ENCODE results near the gene KRTAP12-1. TPM values are rescaled to one million over a fixed set of nuclear protein-coding genes. Genes with fewer than 3 reads are reported as not detected.
A peak's percentile ranks its signal among the peaks of the same experiment; 100 is the strongest.

Gene KRTAP12-1
- total RNA-seq, 2 experiments from 2014 or later, result not detected

DNA sequence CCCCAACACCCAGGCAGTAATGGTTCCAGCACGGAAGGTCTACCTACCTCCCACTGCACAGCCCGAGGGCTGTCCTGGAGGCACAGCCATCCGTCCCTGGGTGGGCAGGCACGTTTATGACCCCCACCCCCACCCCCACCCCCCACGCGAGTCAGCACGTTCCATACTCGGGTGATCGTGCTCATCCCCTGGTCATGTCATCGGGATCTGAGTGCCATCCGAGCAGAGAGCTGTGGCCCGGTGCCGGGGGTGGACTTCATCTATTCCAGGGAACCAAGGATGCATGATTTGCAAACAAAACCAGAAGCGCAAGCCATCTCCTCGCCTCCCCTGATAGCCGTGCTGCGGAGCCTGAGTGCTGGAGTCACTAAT lies 28.3 kb upstream of the KRTAP12-1 start:
- H3K4me3 Mint-ChIP-seq, result no peak overlapping the region
- H3K36me3 Mint-ChIP-seq (ENCODE audit: low read depth), result peaks cover 9% of the 10 kb centered on the region
- peaks cover 25% of the 10 kb centered on the region for H3K4me1 Mint-ChIP-seq
- H3K27ac Mint-ChIP-seq, result no peak overlapping the region
- ATAC-seq (no peak), DNase-seq (no peak)
- intact Hi-C loops (cut with DNase I, micrococcal nuclease), result no loop called here
- peaks cover 8% of the 10 kb centered on the region for H3K9me3 Mint-ChIP-seq (ENCODE audit: low read depth)
- H3K27me3 Mint-ChIP-seq, result peaks cover 68% of the 10 kb centered on the region
- ChIA-PET CTCF (no interaction called here), POLR2A (no interaction called here)

GRCh38 chr21:44709426-44710293 lies 27.7 kb upstream of the KRTAP12-1 start:
- intact Hi-C loops (cut with DNase I, micrococcal nuclease), result no loop called here
- H3K27me3 Mint-ChIP-seq, result peaks cover 70% of the 10 kb centered on the region
- peaks cover 8% of the 10 kb centered on the region for H3K9me3 Mint-ChIP-seq (ENCODE audit: low read depth)
- peak; percentile 33 for DNase-seq
- no peak overlapping the region for H3K27ac Mint-ChIP-seq
- H3K36me3 Mint-ChIP-seq (ENCODE audit: low read depth), result peaks cover 11% of the 10 kb centered on the region
- peaks cover 22% of the 10 kb centered on the region for H3K4me1 Mint-ChIP-seq
- H3K4me3 Mint-ChIP-seq, result no peak overlapping the region
- ChIA-PET POLR2A (no interaction called here), CTCF (interaction anchor here (0.7 kb wide), 1 partner anchor 62 kb away, joined by 3 read pairs; no protein-coding TSS in a partner anchor)
- peak; percentile 33 for ATAC-seq

DNA sequence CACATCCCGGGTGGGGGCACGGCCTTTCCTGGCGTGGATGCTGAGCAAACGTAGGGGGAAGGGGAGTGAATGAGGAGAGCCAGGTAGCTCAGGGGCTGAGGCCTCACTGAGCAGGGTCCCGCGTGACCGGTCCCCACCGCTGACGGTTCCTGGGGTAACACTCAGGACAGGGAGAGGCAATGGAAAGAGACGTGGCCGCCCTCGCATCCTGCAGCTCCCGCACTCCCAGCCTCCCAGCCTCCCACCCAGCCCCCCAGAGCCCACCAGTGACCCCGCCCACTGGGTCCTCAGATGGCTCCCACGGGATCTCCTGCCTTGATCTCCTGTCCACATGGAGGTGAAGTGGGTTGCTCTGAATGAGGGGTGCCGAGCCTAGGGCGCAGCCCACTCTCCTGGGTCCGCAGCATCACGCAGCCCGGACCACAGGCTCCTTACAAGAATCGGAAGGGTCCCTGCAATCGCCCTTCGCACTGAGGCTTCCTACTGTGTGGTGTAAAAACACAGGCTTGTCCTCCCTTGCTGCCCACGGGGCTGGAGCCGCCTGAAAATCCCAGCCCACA lies 27.0 kb upstream of the KRTAP12-1 start:
- Mint-ChIP-seq H3K4me1 (peaks cover 22% of the 10 kb centered on the region), H3K27ac (no peak overlapping the region), H3K36me3 (ENCODE audit: low read depth) (peaks cover 11% of the 10 kb centered on the region), H3K4me3 (no peak overlapping the region), H3K9me3 (ENCODE audit: low read depth) (peaks cover 8% of the 10 kb centered on the region), H3K27me3 (peaks cover 72% of the 10 kb centered on the region)
- DNase-seq, result no peak
- ATAC-seq, result no peak
- CTCF ChIA-PET, result interaction anchor here (0.7 to 1.0 kb wide), 2 partner anchors 53 to 63 kb away, joined by 3 read pairs; no protein-coding TSS in a partner anchor
- intact Hi-C loops (cut with DNase I, micrococcal nuclease), result no loop called here
- POLR2A ChIA-PET, result no interaction called here

DNA sequence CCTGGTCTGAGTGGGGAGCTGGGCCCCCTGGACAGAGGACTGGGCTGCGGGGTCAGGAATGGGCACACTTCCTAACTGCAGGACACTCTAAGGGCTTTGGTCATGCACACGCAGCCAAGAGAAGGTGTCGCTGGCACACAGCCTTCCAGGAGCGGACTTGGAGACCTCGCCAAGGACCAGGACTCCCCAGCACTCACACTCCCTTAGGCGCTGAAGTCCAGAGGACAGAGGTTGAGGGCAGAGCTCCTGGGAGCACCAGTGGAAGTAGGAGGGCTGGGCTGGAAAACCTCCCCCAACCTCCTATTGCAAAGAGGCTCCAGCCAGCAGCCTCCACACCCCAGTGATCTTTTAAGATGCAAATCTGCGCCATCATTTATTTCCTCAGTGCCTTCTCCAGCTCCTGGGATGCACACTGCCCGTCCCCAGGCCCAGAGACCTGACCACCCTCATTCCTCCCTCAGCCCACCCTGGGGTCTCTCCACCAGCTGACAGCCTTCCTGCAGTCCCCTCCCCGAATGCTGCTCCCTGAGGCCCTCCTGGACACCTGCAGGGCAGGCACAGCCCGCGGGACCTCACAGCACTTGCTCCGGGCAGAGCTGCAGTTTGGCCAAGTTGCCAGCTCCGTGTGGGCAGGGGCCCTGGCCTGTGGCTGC lies 26.4 kb upstream of the KRTAP12-1 start:
- DNase-seq (no peak), ATAC-seq (no peak)
- intact Hi-C loops (cut with DNase I, micrococcal nuclease), result no loop called here
- H3K4me3 Mint-ChIP-seq, result no peak overlapping the region
- ChIA-PET CTCF (interaction anchor here (0.5 to 1.0 kb wide), 2 partner anchors 33 to 54 kb away, joined by 3 read pairs; no protein-coding TSS in a partner anchor), POLR2A (no interaction called here)
- H3K36me3 Mint-ChIP-seq (ENCODE audit: low read depth), result peaks cover 11% of the 10 kb centered on the region
- H3K27ac Mint-ChIP-seq, result no peak overlapping the region
- peaks cover 22% of the 10 kb centered on the region for H3K4me1 Mint-ChIP-seq
- H3K9me3 Mint-ChIP-seq (ENCODE audit: low read depth), result peaks cover 8% of the 10 kb centered on the region
- peaks cover 71% of the 10 kb centered on the region for H3K27me3 Mint-ChIP-seq

DNA sequence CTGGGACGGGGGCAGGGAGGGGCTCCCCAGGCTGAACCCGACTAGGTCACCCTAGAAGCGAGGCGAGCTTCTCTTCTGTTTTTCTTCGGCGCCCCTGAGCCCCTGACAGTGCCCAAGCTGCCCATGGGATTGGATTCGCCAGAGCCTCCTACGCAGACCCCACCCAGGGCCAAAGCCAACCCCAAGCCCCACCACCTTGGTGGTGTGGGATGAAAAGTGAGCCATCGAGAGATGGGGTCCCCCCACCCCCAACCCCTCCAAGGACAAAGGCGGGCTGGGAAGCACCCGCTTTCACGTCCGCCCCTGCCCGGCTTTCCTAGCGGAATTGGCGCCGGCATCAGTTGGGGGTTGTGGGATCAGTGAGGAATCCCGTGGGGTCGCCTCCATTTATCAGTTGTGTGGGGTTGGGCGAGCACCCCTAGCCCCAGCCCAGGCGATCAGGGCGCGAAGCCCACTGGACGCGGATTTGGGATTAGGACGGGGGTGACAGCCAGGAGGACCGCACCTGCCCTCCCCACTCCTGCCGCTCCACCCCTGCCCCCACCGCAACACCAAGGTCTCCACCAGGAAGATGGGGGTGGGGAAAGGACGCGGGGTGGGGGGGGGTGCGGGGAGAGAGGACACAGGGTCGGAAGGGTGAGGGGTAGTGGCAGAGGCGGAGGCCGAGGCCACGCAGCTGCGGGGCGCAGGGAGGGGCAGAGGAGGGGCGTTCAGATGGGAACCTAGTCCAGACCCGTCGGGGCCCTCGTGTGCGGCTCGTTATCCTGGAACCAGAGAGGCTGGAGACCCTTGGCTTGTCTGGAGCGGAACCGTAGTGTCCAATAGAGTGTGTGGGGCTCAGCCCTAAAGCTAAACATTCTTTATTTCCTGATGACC lies 25.0 kb upstream of the KRTAP12-1 start:
- ATAC-seq, result no peak
- intact Hi-C loops (cut with DNase I, micrococcal nuclease), result no loop called here
- no peak overlapping the region for H3K27ac Mint-ChIP-seq
- H3K27me3 Mint-ChIP-seq, result peaks cover 71% of the 10 kb centered on the region
- CTCF ChIA-PET, result no interaction called here
- POLR2A ChIA-PET, result no interaction called here
- peaks cover 11% of the 10 kb centered on the region for H3K36me3 Mint-ChIP-seq (ENCODE audit: low read depth)
- no peak for DNase-seq
- H3K9me3 Mint-ChIP-seq (ENCODE audit: low read depth), result peaks cover 8% of the 10 kb centered on the region
- H3K4me1 Mint-ChIP-seq, result peaks cover 22% of the 10 kb centered on the region
- no peak overlapping the region for H3K4me3 Mint-ChIP-seq

GRCh38 chr21:44706026-44706705 lies 24.2 kb upstream of the KRTAP12-1 start:
- ATAC-seq (no peak), DNase-seq (no peak)
- POLR2A ChIA-PET, result interaction anchor here (0.6 kb wide), 1 partner anchor 19 kb away, joined by 3 read pairs; no protein-coding TSS in a partner anchor
- intact Hi-C loops (cut with DNase I, micrococcal nuclease), result no loop called here
- H3K4me1 Mint-ChIP-seq, result peaks cover 18% of the 10 kb centered on the region
- H3K9me3 Mint-ChIP-seq (ENCODE audit: low read depth), result peaks cover 8% of the 10 kb centered on the region
- no peak overlapping the region for H3K27ac Mint-ChIP-seq
- H3K4me3 Mint-ChIP-seq, result no peak overlapping the region
- peaks cover 11% of the 10 kb centered on the region for H3K36me3 Mint-ChIP-seq (ENCODE audit: low read depth)
- H3K27me3 Mint-ChIP-seq, result peaks cover 71% of the 10 kb centered on the region
- CTCF ChIA-PET, result no interaction called here

- Mint-ChIP-seq H3K27me3 (peaks cover 72% of the 10 kb centered on the region), H3K36me3 (ENCODE audit: low read depth) (peaks cover 11% of the 10 kb centered on the region), H3K4me1 (peaks cover 11% of the 10 kb centered on the region), H3K4me3 (no peak overlapping the region), H3K9me3 (ENCODE audit: low read depth) (peaks cover 8% of the 10 kb centered on the region), H3K27ac (no peak overlapping the region)
- ATAC-seq (no peak), DNase-seq (no peak)
- ChIA-PET POLR2A (no interaction called here), CTCF (no interaction called here)
- intact Hi-C loops (cut with DNase I, micrococcal nuclease), result no loop called here
These were observed 22.7 kb upstream of the KRTAP12-1 start for GRCh38 chr21:44704636-44705001.

DNA sequence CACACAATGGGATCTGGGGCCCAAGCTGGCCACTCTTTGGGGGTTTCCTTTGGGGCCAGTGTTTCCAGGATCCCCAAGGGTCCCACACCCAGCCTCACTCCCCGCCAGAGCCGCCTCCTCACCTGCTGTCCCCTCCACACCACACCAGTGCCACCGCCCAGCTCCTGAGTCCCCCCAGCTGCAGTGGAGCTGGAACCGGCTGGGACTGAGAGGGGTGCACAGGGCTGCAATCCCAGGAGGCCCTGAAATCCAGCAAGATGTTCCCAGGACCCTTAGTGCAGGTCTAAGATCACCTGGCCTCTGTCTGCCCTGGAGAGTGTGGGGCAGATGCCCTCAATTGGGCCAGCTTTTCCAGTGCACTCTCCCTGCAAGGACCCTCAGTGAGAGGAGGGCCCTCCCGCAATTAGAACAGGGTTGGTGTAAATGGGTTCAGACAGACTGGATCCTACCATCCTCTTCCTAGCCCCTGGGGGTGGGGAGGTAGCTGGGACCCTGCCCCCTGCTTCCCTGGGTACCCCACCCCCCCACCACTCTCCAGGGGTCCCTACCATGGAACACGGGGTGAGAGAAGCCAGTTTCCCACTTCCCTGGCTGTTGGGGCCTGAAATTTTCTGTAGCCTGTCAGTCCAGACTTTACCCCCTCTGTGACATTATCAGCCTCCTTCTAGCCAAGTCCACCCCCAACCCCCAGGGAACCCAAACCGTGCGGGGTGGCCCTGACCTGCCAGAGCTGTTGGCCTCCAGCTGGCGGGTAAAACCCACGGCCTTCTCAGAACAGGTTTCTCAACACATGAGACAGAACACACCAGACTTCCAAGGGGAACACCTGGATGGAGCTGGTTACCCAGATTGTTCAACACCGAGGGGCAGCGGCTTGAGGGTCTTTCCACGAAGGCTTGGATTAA lies 22.0 kb upstream of the KRTAP12-1 start:
- Mint-ChIP-seq H3K36me3 (ENCODE audit: low read depth) (peaks cover 11% of the 10 kb centered on the region), H3K4me1 (peaks cover 6% of the 10 kb centered on the region), H3K4me3 (no peak overlapping the region), H3K9me3 (ENCODE audit: low read depth) (peaks cover 8% of the 10 kb centered on the region), H3K27me3 (peaks cover 71% of the 10 kb centered on the region), H3K27ac (no peak overlapping the region)
- DNase-seq, result no peak
- intact Hi-C loops (cut with DNase I, micrococcal nuclease), result no loop called here
- no peak for ATAC-seq
- POLR2A ChIA-PET, result no interaction called here
- CTCF ChIA-PET, result no interaction called here

- Mint-ChIP-seq H3K9me3 (ENCODE audit: low read depth) (peaks cover 8% of the 10 kb centered on the region), H3K4me1 (no peaks in the 10 kb centered on the region), H3K27ac (no peak overlapping the region), H3K36me3 (ENCODE audit: low read depth) (peaks cover 11% of the 10 kb centered on the region), H3K4me3 (no peak overlapping the region), H3K27me3 (peaks cover 68% of the 10 kb centered on the region)
- ChIA-PET CTCF (no interaction called here), POLR2A (no interaction called here)
- no peak for ATAC-seq
- no peak for DNase-seq
- intact Hi-C loops (cut with DNase I, micrococcal nuclease), result no loop called here
These were observed 21.2 kb upstream of the KRTAP12-1 start for GRCh38 chr21:44702973-44703730.

Data from activated CD4-positive, alpha-beta T cell treated with anti-CD3 and anti-CD28 coated beads for 36 hours (primary cell).